Measurements from ENCODE around the gene WRAP73. TPM values are rescaled to one million over a fixed set of nuclear protein-coding genes. Genes with fewer than 3 reads are reported as not detected.

WRAP73 gene
- total RNA-seq, 4 donors from 2014 or later: 16.4 to 33.7 (median 19.6) TPM

DNA sequence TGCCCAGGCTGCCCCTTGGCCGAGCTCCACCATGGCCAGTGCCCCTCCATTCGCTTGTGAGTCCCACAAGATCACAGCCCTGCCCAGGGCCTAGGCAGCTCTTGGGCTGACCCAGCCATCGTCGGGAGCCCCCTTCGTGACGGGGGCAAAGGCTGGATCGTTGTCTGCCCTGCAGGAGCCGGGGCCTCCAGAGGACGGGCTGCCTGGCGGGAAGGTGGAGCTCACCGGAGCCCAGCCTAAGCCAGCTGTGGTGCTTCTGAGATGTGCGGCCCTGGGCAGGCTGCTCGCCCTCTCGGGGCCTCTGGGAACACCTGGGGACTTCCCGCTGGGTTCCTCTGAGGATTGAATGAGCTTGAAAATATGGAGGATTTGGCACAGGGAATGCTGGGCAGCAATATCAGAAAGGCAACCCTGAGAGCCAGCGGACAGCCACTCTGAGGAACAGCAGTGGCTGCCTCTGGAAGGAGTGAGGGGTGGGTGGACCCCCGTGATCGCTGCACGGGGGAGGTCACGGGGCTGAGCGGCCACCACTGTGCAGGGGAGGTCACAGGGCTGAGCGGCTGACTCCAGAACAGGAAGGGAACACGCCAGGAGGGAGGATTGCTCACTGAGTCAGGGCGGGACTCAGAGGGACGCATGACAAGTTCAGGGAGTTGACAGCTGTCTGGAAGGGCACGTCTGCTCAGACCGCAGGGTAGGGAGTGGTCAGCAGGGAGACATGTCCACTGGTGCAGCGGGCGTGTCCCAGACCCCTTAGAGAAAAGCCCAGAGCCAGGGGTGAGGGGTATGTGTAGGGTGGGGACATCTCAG is 21.7 kb upstream of the WRAP73 start:
- Histone ChIP-seq H3K4me3 (no peak overlapping the region), H3K4me1 (peaks cover 18% of the 10 kb centered on the region), H3K9me3 (no peaks in the 10 kb centered on the region), H3K27me3 (peaks cover 47% of the 10 kb centered on the region), H3K27ac (no peak overlapping the region), H3K36me3 (no peaks in the 10 kb centered on the region)
- no peak for TF ChIP-seq CTCF (IDR thresholded peaks at IDR 0.05)
- TF ChIP-seq POLR2AphosphoS5 (IDR thresholded peaks at IDR 0.05): no peak
- TF ChIP-seq EP300 (IDR thresholded peaks at IDR 0.05): no peak
- no peak for TF ChIP-seq POLR2A (IDR thresholded peaks at IDR 0.05)
- WGBS: 56% methylated on average over 23 of the region's 29 CpGs
- DNase-seq (ENCODE audit: low spot score in 2 of 2): peak in 1 of 2 donors; percentile 53

- Histone ChIP-seq H3K9me3 (no peaks in the 10 kb centered on the region), H3K4me3 (no peak overlapping the region), H3K27me3 (peaks cover 47% of the 10 kb centered on the region), H3K27ac (no peak overlapping the region), H3K4me1 (peaks cover 18% of the 10 kb centered on the region), H3K36me3 (no peaks in the 10 kb centered on the region)
- no peak for TF ChIP-seq POLR2A (IDR thresholded peaks at IDR 0.05)
- TF ChIP-seq EP300 (IDR thresholded peaks at IDR 0.05): no peak
- TF ChIP-seq POLR2AphosphoS5 (IDR thresholded peaks at IDR 0.05): no peak
- no peak for TF ChIP-seq CTCF (IDR thresholded peaks at IDR 0.05)
- peak in 1 of 2 donors; percentile 53 for DNase-seq (ENCODE audit: low spot score in 2 of 2)
- WGBS: 86% methylated on average over 6 of the region's 15 CpGs
Observed at GRCh38 chr1:3670823-3671265, 20.9 kb upstream of the WRAP73 start.

- H3K27me3 ChIP-seq: peaks cover 47% of the 10 kb centered on the region
- H3K9me3 ChIP-seq: no peaks in the 10 kb centered on the region
- no peak overlapping the region for H3K27ac ChIP-seq
- H3K36me3 ChIP-seq: no peaks in the 10 kb centered on the region
- TF ChIP-seq EP300 (IDR thresholded peaks at IDR 0.05) (no peak), POLR2AphosphoS5 (IDR thresholded peaks at IDR 0.05) (no peak), POLR2A (IDR thresholded peaks at IDR 0.05) (no peak), CTCF (IDR thresholded peaks at IDR 0.05) (no peak)
- peaks cover 18% of the 10 kb centered on the region for H3K4me1 ChIP-seq
- DNase-seq (ENCODE audit: low spot score in 2 of 2): peak in 1 of 2 donors; percentile 41
- WGBS: 96% methylated on average over 5 of the region's 9 CpGs
- H3K4me3 ChIP-seq: no peak overlapping the region
Observed at GRCh38 chr1:3669971-3670431, 20.1 kb upstream of the WRAP73 start.

DNA sequence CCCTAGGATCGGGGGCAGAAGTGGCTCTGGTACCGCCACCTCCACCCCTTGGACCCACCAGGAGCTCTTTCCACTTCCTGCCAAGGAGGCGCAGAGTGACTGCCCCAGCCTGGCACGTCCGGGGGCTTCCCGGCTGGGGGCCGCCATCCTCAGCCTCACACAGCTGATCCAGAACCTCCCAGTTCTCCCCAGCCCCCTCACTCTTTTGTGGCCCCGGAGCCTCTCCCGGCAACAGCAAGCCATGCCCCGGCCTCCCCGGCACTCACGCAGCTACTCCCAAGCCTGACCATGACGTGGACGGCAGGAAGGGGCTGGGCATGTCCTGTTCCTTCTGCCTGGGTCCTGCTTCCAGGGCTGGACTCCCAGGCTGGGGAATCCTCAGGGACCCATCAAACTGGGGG is 19.5 kb upstream of the WRAP73 start:
- peak in 1 of 2 donors; percentile 51 for DNase-seq (ENCODE audit: low spot score in 2 of 2)

More for the DNA sequence above, 19.5 kb upstream of the WRAP73 start:
- WGBS: 74% methylated on average over 12 of the region's 14 CpGs
- peaks cover 16% of the 10 kb centered on the region for H3K4me1 ChIP-seq
- no peak overlapping the region for H3K4me3 ChIP-seq
- H3K36me3 ChIP-seq: no peaks in the 10 kb centered on the region
- TF ChIP-seq POLR2A (IDR thresholded peaks at IDR 0.05): no peak
- no peak for TF ChIP-seq CTCF (IDR thresholded peaks at IDR 0.05)
- TF ChIP-seq POLR2AphosphoS5 (IDR thresholded peaks at IDR 0.05): no peak
- TF ChIP-seq EP300 (IDR thresholded peaks at IDR 0.05): no peak
- H3K9me3 ChIP-seq: no peaks in the 10 kb centered on the region
- H3K27me3 ChIP-seq: peaks cover 44% of the 10 kb centered on the region
- H3K27ac ChIP-seq: no peak overlapping the region
